H1 (cell line): ENCODE measurements around the gene ADD3.

Experiments used
- POLR2AphosphoS5 ChIP-seq: IDR thresholded peaks from 2 replicates; pipeline ENCODE4 v1.6.1; 2011; ENCODE audit warnings: low read depth, low read length
- TF ChIP-seq, protein P1 (sequence below), 3 experiments: IDR thresholded peaks; 1 replicate in 2 of 3; 2 replicates in 1 of 3; pipeline versions ENCODE4 v1.5.1 to v1.6.1; 2011; ENCODE audit warnings: low read length in 3 of 3, mild to moderate bottlenecking in 3 of 3, inconsistent platforms in 2 of 3, low read depth in 1 of 3, moderate library complexity in 1 of 3; ENCODE audit not compliant: insufficient read depth in 1 of 3; ENCODE audit errors: control extremely low read depth in 1 of 3

DNA sequence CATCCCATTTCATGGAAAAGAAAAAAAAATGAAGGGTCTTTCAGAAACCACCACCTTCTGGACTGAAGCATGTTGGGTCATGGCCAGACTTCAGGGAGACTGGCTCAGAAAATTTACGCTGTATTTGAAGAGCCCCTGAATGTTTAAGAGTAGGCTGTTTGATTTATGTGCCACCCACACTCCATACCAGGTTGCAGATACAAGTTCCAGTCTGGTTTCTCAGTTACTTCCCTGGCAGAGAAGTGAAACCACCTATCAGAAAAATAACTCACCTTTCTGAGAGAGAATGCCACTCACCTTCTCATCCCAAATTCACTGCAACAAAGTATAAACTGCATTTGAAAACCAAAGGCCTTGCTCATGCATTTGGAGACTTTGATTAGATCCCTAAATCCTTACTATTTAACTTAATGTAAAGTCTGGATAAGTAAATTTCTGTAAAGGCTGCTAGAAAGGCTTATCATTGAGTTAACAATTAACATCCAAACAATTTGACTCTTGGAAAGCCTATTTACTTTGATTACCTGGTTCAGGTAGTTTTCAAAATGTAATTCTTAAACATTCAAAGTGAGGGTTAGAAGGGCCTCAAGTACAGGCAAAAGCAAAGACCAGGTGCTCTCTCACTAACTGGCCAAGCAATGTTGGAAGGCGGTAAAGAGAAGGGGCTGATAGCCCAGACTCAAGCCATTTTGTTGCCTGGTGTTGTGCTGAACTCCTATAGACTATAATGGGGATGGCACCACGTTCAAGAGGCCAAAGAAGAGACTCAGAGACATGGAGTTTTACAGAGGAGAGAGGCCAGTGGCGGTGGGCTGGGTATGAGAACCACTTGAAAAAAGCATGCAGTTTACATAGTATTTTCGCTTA lies 12.8 kb upstream of the ADD3 start:
- TF ChIP-seq, protein P1, sequence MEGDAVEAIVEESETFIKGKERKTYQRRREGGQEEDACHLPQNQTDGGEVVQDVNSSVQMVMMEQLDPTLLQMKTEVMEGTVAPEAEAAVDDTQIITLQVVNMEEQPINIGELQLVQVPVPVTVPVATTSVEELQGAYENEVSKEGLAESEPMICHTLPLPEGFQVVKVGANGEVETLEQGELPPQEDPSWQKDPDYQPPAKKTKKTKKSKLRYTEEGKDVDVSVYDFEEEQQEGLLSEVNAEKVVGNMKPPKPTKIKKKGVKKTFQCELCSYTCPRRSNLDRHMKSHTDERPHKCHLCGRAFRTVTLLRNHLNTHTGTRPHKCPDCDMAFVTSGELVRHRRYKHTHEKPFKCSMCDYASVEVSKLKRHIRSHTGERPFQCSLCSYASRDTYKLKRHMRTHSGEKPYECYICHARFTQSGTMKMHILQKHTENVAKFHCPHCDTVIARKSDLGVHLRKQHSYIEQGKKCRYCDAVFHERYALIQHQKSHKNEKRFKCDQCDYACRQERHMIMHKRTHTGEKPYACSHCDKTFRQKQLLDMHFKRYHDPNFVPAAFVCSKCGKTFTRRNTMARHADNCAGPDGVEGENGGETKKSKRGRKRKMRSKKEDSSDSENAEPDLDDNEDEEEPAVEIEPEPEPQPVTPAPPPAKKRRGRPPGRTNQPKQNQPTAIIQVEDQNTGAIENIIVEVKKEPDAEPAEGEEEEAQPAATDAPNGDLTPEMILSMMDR (IDR thresholded peaks at IDR 0.05; ENCODE audit: control extremely low read depth in 1 of 3, insufficient read depth in 1 of 3, low read depth in 1 of 3, low read length in 3 of 3): no peak
- TF ChIP-seq POLR2AphosphoS5: no peak
